WI38 (cell line): Measurements from ENCODE around the gene ABCC2.
"Not testable (repeated sequence)": the region's sequence is repeated elsewhere in the genome, so short reads cannot be mapped to it uniquely, and the experiment has no call there.

Source experiments
- H3K4me3 ChIP-seq: 2 replicates; pipeline ENCODE4 v1.5.1; 2011; ENCODE audit warnings: low read depth, mild to moderate bottlenecking, control low read depth, low read length
- TF ChIP-seq, protein P1 (sequence below): IDR thresholded peaks from 2 replicates; pipeline ENCODE4 v1.5.1; 2012; ENCODE audit warnings: low read depth, mild to moderate bottlenecking, control low read depth, low read length

ABCC2 gene

DNA sequence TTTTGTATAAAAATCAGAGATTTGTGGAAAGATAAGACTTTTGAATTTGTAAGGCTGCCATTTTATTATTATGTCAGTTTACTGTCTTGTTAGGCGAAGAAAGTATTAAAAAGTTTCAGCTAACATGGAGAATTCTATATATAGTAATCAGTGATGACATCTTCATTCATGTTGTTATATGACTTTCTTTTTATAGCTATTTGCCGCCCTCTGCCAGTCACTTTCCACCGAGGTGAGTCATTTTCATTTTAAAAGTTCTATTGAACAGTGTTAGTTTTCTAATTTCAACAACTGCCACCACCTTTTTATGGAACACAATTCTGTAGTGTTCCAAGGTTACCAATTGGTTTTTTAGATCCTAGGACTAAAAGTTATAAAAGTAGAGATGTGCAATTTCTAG lies 38.6 kb upstream of the ABCC2 start:
- TF ChIP-seq, protein P1, sequence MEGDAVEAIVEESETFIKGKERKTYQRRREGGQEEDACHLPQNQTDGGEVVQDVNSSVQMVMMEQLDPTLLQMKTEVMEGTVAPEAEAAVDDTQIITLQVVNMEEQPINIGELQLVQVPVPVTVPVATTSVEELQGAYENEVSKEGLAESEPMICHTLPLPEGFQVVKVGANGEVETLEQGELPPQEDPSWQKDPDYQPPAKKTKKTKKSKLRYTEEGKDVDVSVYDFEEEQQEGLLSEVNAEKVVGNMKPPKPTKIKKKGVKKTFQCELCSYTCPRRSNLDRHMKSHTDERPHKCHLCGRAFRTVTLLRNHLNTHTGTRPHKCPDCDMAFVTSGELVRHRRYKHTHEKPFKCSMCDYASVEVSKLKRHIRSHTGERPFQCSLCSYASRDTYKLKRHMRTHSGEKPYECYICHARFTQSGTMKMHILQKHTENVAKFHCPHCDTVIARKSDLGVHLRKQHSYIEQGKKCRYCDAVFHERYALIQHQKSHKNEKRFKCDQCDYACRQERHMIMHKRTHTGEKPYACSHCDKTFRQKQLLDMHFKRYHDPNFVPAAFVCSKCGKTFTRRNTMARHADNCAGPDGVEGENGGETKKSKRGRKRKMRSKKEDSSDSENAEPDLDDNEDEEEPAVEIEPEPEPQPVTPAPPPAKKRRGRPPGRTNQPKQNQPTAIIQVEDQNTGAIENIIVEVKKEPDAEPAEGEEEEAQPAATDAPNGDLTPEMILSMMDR, result no peak
- H3K4me3 ChIP-seq, result no peak overlapping the region

DNA sequence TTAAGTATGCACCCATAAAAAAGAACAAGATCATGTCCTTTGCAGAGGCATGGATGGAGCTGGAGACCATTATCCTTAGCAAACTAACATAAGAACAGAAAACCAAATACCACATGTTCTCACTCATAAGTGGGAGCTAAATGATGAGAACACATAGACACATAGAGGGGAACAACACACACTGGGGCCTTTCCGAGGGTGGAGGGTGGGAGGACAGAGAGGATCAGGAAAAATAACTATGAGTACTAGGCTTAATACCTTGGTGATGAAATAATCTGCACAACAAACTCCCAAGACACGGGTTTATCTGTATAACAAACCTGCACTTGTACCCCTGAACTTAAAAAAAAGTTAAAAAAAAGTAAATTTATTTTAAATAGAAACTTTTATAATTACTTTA lies 36.3 kb upstream of the ABCC2 start:
- H3K4me3 ChIP-seq, result not testable (repeated sequence)

- TF ChIP-seq, protein P1, result no peak
- H3K4me3 ChIP-seq, result no peak overlapping the region
Measured at GRCh38 chr10:99748823-99749451, 33.5 kb upstream of the ABCC2 start.

DNA sequence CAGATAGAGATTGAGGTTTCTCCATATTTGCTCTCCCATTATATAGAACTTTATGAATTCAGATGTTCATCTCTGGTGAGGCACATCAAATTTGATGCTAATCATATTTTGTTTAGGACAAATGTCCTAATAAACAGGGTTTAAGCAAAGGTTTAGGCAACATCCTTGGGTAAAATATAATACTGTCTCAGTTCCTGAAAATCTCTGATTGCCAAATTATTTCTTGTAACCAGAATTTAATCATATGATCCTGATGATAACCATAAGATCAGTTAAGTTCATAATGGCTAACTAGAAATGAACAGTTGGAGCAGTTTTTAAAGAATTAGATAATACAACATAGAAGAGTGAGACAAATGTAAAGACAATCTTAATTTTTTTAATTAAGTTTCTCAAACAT lies 31.8 kb upstream of the ABCC2 start:
- TF ChIP-seq, protein P1, result no peak

DNA sequence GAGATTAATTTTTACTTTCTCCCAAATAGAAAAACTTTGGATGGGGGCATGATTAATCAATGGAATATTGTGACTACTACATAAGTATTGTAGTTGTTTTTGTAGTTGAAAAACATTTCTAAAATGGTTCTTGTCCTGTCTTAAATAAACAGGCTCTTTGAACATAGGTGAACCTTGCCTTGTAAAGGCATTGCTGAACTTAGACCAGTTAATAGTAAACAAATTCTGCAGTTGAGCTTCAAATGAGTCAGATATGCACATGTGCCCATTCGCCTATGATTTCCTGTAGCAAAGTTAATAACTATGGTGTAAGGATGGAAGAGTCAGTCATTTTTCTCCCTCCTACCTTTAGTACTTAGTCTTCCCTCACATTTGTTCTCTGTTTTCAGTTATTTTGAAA lies 27.8 kb upstream of the ABCC2 start:
- H3K4me3 ChIP-seq, result no peak overlapping the region
- TF ChIP-seq, protein P1, result no peak

More for the DNA sequence above, 31.8 kb upstream of the ABCC2 start:
- H3K4me3 ChIP-seq, result no peak overlapping the region

GRCh38 chr10:99756159-99756558 lies 26.3 kb upstream of the ABCC2 start:
- TF ChIP-seq, protein P1, result no peak
- H3K4me3 ChIP-seq, result no peak overlapping the region

DNA sequence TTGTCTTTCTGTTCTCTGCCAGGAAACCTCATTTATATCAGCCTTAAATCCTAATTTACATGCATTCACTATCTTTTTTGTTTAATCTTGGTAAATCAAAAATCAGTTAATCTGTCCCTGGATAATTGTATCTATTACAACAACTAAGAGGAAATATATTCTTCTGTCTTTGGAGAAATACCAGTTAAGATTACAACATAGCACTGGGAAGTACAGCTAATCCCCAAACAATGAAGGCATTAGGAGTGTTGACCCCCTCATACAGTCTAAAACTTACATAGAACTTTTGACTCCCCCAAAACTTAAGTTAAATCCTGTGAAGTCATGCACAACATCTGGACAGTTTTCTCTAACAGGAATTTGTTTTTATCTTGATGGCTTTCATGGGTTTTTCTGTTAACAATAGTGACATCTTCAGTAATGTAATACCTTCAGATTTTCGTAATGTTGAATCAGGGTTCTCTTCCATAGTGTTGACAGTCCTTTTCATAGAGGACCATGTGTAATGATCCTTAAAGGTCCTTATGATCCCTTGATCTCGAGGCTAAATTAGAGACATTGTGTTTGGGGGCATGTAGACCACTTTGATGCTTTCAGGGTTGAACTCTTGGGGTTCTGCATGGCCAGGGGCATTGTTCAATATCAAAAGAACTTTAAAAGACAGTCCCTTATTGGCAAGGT lies 24.1 kb upstream of the ABCC2 start:
- H3K4me3 ChIP-seq, result no peak overlapping the region
- TF ChIP-seq, protein P1, result no peak

GRCh38 chr10:99760321-99760720 lies 22.1 kb upstream of the ABCC2 start:
- TF ChIP-seq, protein P1, result no peak

More at GRCh38 chr10:99760321-99760720, 22.1 kb upstream of the ABCC2 start:
- H3K4me3 ChIP-seq, result no peak overlapping the region
